NCI-H1105 treated with DMSO at 0.1 percent for 48 hours (cell line): ENCODE results near the gene PIP5K1B.
A peak's percentile ranks its signal among the peaks of the same experiment; 100 is the strongest.

Source experiments
- DNase-seq: peaks from one replicate; lab custom pipeline; 2025; lab: John Stamatoyannopoulos, UW

PIP5K1B gene

GRCh38 chr9:68991457-68991856, 286.4 kb downstream of the PIP5K1B start:
- no peak for DNase-seq

- DNase-seq, result no peak
Observed at GRCh38 chr9:68995776-68996175, 290.7 kb downstream of the PIP5K1B start.

- no peak for DNase-seq
Observed at GRCh38 chr9:68996462-68996861, 291.4 kb downstream of the PIP5K1B start.

GRCh38 chr9:68997666-68998065, 292.6 kb downstream of the PIP5K1B start:
- DNase-seq, result no peak

GRCh38 chr9:68998385-68998784, 293.3 kb downstream of the PIP5K1B start:
- no peak for DNase-seq

GRCh38 chr9:68998812-68999211, 293.8 kb downstream of the PIP5K1B start:
- no peak for DNase-seq

GRCh38 chr9:68999393-69000105, 294.5 kb downstream of the PIP5K1B start:
- peak; percentile 54 for DNase-seq

- no peak for DNase-seq
Observed at GRCh38 chr9:69001921-69002320, 296.9 kb downstream of the PIP5K1B start.

GRCh38 chr9:69003051-69003450, 298.0 kb downstream of the PIP5K1B start:
- no peak for DNase-seq

- DNase-seq, result no peak
Observed at GRCh38 chr9:69004836-69005235, 299.8 kb downstream of the PIP5K1B start.

- no peak for DNase-seq
Observed at GRCh38 chr9:69009708-69010107, 304.7 kb downstream of the PIP5K1B start.

- DNase-seq, result no peak
Observed at GRCh38 chr9:69012696-69013381, 307.8 kb downstream of the PIP5K1B start.

- no peak for DNase-seq
Observed at GRCh38 chr9:69013382-69013727, 308.3 kb downstream of the PIP5K1B start.

- no peak for DNase-seq
Observed at GRCh38 chr9:69014013-69014412, 309.0 kb downstream of the PIP5K1B start, which contains the start of gene PRKACG. PRKACG (minus strand) TSS chr9:69014113; CDS start chr9:69014092, 21 bp downstream.

GRCh38 chr9:69016191-69017096, 311.4 kb downstream of the PIP5K1B start:
- no peak for DNase-seq

- DNase-seq, result no peak
Observed at GRCh38 chr9:69018737-69019136, 313.7 kb downstream of the PIP5K1B start.

GRCh38 chr9:69019808-69020207, 314.8 kb downstream of the PIP5K1B start:
- no peak for DNase-seq

- DNase-seq, result no peak
Observed at GRCh38 chr9:69020301-69021145, 315.5 kb downstream of the PIP5K1B start.

- peak; percentile 69 for DNase-seq
Observed at GRCh38 chr9:69023650-69024049, 318.6 kb downstream of the PIP5K1B start.

GRCh38 chr9:69027355-69028097, 322.5 kb downstream of the PIP5K1B start:
- DNase-seq, result peak; percentile 68

GRCh38 chr9:69028754-69029153, 323.7 kb downstream of the PIP5K1B start:
- DNase-seq, result no peak
